ENCODE measurements around the gene XPC.

XPC gene

GRCh38 chr3:14145670-14146380 lies 32.6 kb downstream of the XPC start:
- H3K9me3 ChIP-seq (ENCODE audit: control insufficient read depth, low read length) = no peaks in the 10 kb centered on the region
- DNase-seq (ENCODE audit: low read depth) = no peak
- peaks cover 52% of the 10 kb centered on the region for H3K4me1 ChIP-seq (ENCODE audit: control insufficient read depth, insufficient read depth, low read length)
- peak overlapping the region; percentile 84 for H3K9ac ChIP-seq (ENCODE audit: low read length)
- peaks cover 50% of the 10 kb centered on the region for H3K36me3 ChIP-seq (ENCODE audit: control insufficient read depth, insufficient read depth, low read length, severe bottlenecking)
- H3K4me3 ChIP-seq (ENCODE audit: low read length) = peak overlapping the region; percentile 74
- H3K27me3 ChIP-seq (replicated peaks; ENCODE audit: control insufficient read depth, insufficient read depth, low read length) = no peaks in the 10 kb centered on the region

GRCh38 chr3:14145236-14145635 lies 33.2 kb downstream of the XPC start:
- Histone ChIP-seq H3K9me3 (ENCODE audit: control insufficient read depth, low read length) (no peaks in the 10 kb centered on the region), H3K36me3 (ENCODE audit: control insufficient read depth, insufficient read depth, low read length, severe bottlenecking) (peaks cover 54% of the 10 kb centered on the region), H3K9ac (ENCODE audit: low read length) (peak overlapping the region; percentile 84), H3K4me1 (ENCODE audit: control insufficient read depth, insufficient read depth, low read length) (peaks cover 58% of the 10 kb centered on the region), H3K4me3 (ENCODE audit: low read length) (peak overlapping the region; percentile 74), H3K27me3 (replicated peaks; ENCODE audit: control insufficient read depth, insufficient read depth, low read length) (no peaks in the 10 kb centered on the region)
- DNase-seq (ENCODE audit: low read depth) = peak; percentile 42

- H3K36me3 ChIP-seq (ENCODE audit: control insufficient read depth, insufficient read depth, low read length, severe bottlenecking) = peaks cover 55% of the 10 kb centered on the region
- peak; percentile 99 for DNase-seq (ENCODE audit: low read depth)
Observed at GRCh38 chr3:14144423-14145075, 33.9 kb downstream of the XPC start.

GRCh38 chr3:14143271-14144225 lies 34.9 kb downstream of the XPC start:
- Histone ChIP-seq H3K4me3 (ENCODE audit: low read length) (peak overlapping the region; percentile 12), H3K36me3 (ENCODE audit: control insufficient read depth, insufficient read depth, low read length, severe bottlenecking) (peaks cover 61% of the 10 kb centered on the region), H3K9me3 (ENCODE audit: control insufficient read depth, low read length) (no peaks in the 10 kb centered on the region), H3K4me1 (ENCODE audit: control insufficient read depth, insufficient read depth, low read length) (peaks cover 74% of the 10 kb centered on the region), H3K9ac (ENCODE audit: low read length) (peak overlapping the region; percentile 84), H3K27me3 (replicated peaks; ENCODE audit: control insufficient read depth, insufficient read depth, low read length) (no peaks in the 10 kb centered on the region)
- DNase-seq (ENCODE audit: low read depth) = peak; percentile 97

More at GRCh38 chr3:14144423-14145075, 33.9 kb downstream of the XPC start:
- Histone ChIP-seq H3K9ac (ENCODE audit: low read length) (peak overlapping the region; percentile 84), H3K9me3 (ENCODE audit: control insufficient read depth, low read length) (no peaks in the 10 kb centered on the region), H3K27me3 (replicated peaks; ENCODE audit: control insufficient read depth, insufficient read depth, low read length) (no peaks in the 10 kb centered on the region), H3K4me3 (ENCODE audit: low read length) (peak overlapping the region; percentile 74), H3K4me1 (ENCODE audit: control insufficient read depth, insufficient read depth, low read length) (peaks cover 65% of the 10 kb centered on the region)

- H3K27me3 ChIP-seq (replicated peaks; ENCODE audit: control insufficient read depth, insufficient read depth, low read length) = no peaks in the 10 kb centered on the region
- H3K36me3 ChIP-seq (ENCODE audit: control insufficient read depth, insufficient read depth, low read length, severe bottlenecking) = peaks cover 62% of the 10 kb centered on the region
- peaks cover 74% of the 10 kb centered on the region for H3K4me1 ChIP-seq (ENCODE audit: control insufficient read depth, insufficient read depth, low read length)
- H3K4me3 ChIP-seq (ENCODE audit: low read length) = peak overlapping the region; percentile 32
- H3K9me3 ChIP-seq (ENCODE audit: control insufficient read depth, low read length) = no peaks in the 10 kb centered on the region
- peak; percentile 15 for DNase-seq (ENCODE audit: low read depth)
- H3K9ac ChIP-seq (ENCODE audit: low read length) = peak overlapping the region; percentile 64
Observed at GRCh38 chr3:14142567-14143270, 35.7 kb downstream of the XPC start.

GRCh38 chr3:14141602-14142341 lies 36.6 kb downstream of the XPC start:
- no peak overlapping the region for H3K4me3 ChIP-seq (ENCODE audit: low read length)
- H3K9me3 ChIP-seq (ENCODE audit: control insufficient read depth, low read length) = no peaks in the 10 kb centered on the region
- DNase-seq (ENCODE audit: low read depth) = no peak
- H3K27me3 ChIP-seq (replicated peaks; ENCODE audit: control insufficient read depth, insufficient read depth, low read length) = no peaks in the 10 kb centered on the region
- peaks cover 56% of the 10 kb centered on the region for H3K36me3 ChIP-seq (ENCODE audit: control insufficient read depth, insufficient read depth, low read length, severe bottlenecking)
- peak overlapping the region; percentile 64 for H3K9ac ChIP-seq (ENCODE audit: low read length)
- H3K4me1 ChIP-seq (ENCODE audit: control insufficient read depth, insufficient read depth, low read length) = peaks cover 83% of the 10 kb centered on the region

GRCh38 chr3:14141144-14141543 lies 37.3 kb downstream of the XPC start:
- H3K4me1 ChIP-seq (ENCODE audit: control insufficient read depth, insufficient read depth, low read length) = peaks cover 84% of the 10 kb centered on the region
- peaks cover 53% of the 10 kb centered on the region for H3K36me3 ChIP-seq (ENCODE audit: control insufficient read depth, insufficient read depth, low read length, severe bottlenecking)
- H3K4me3 ChIP-seq (ENCODE audit: low read length) = no peak overlapping the region
- no peaks in the 10 kb centered on the region for H3K9me3 ChIP-seq (ENCODE audit: control insufficient read depth, low read length)
- H3K9ac ChIP-seq (ENCODE audit: low read length) = no peak overlapping the region
- no peaks in the 10 kb centered on the region for H3K27me3 ChIP-seq (replicated peaks; ENCODE audit: control insufficient read depth, insufficient read depth, low read length)
- no peak for DNase-seq (ENCODE audit: low read depth)

- H3K9ac ChIP-seq (ENCODE audit: low read length) = no peak overlapping the region
- no peaks in the 10 kb centered on the region for H3K27me3 ChIP-seq (replicated peaks; ENCODE audit: control insufficient read depth, insufficient read depth, low read length)
- peaks cover 54% of the 10 kb centered on the region for H3K36me3 ChIP-seq (ENCODE audit: control insufficient read depth, insufficient read depth, low read length, severe bottlenecking)
- peaks cover 81% of the 10 kb centered on the region for H3K4me1 ChIP-seq (ENCODE audit: control insufficient read depth, insufficient read depth, low read length)
- no peaks in the 10 kb centered on the region for H3K9me3 ChIP-seq (ENCODE audit: control insufficient read depth, low read length)
- no peak overlapping the region for H3K4me3 ChIP-seq (ENCODE audit: low read length)
- DNase-seq (ENCODE audit: low read depth) = no peak
Observed at GRCh38 chr3:14140668-14141067, 37.7 kb downstream of the XPC start.

- H3K4me1 ChIP-seq (ENCODE audit: control insufficient read depth, insufficient read depth, low read length) = peaks cover 72% of the 10 kb centered on the region
- peak overlapping the region; percentile 48 for H3K9ac ChIP-seq (ENCODE audit: low read length)
- H3K4me3 ChIP-seq (ENCODE audit: low read length) = no peak overlapping the region
- DNase-seq (ENCODE audit: low read depth) = no peak
- no peaks in the 10 kb centered on the region for H3K27me3 ChIP-seq (replicated peaks; ENCODE audit: control insufficient read depth, insufficient read depth, low read length)
- H3K9me3 ChIP-seq (ENCODE audit: control insufficient read depth, low read length) = no peaks in the 10 kb centered on the region
- H3K36me3 ChIP-seq (ENCODE audit: control insufficient read depth, insufficient read depth, low read length, severe bottlenecking) = peaks cover 63% of the 10 kb centered on the region
Observed at GRCh38 chr3:14139771-14140170, 38.6 kb downstream of the XPC start.

All from adipocyte (in vitro differentiated cells).